K562 treated with DMSO at 1 percent for 12 hours (cell line): ENCODE measurements around the gene NHEJ1. TPM values are rescaled to one million over a fixed set of nuclear protein-coding genes. Genes with fewer than 3 reads are reported as not detected.

ENCODE experiments used
- total RNA-seq: library from RNA; unstranded; fragments of 300-600 nt; gene quantifications from 2 replicates; pipeline ENCODE4 v1.2.3, GENCODE V29; 2022; ENCODE audit not compliant: insufficient read depth

Gene NHEJ1
- total RNA-seq: 6.9 and 12.1 TPM in 2 replicates

GRCh38 chr2:219160186-219161017, at the start of gene NHEJ1:
NHEJ1 (minus strand) TSS chr2:219160815; CDS start chr2:219158362, 2,453 bp downstream.

GRCh38 chr2:219206328-219207133, 45.9 kb upstream of the NHEJ1 start, which contains the start of gene ZFAND2B:
ZFAND2B (plus strand) TSS chr2:219206782; CDS start chr2:219206988, 206 bp downstream.

GRCh38 chr2:219177552-219178376, 17.1 kb upstream of the NHEJ1 start, which contains the start of gene RETREG2:
RETREG2 (plus strand) TSS chr2:219178275; CDS start chr2:219178353, 78 bp downstream.

GRCh38 chr2:219176818-219177551, 16.4 kb upstream of the NHEJ1 start, which contains the start of gene CNPPD1:
CNPPD1 (minus strand) TSS chr2:219176925; CDS start chr2:219176828, 97 bp downstream.

GRCh38 chr2:219169930-219170654, 9.5 kb upstream of the NHEJ1 start, which contains the start of gene SLC23A3:
SLC23A3 (minus strand) TSS chr2:219170029; CDS start chr2:219169984, 45 bp downstream.

GRCh38 chr2:219060821-219061791, 99.5 kb downstream of the NHEJ1 start, which contains the start of gene IHH:
IHH (minus strand) TSS chr2:219060921; CDS start chr2:219060467, 454 bp downstream.

GRCh38 chr2:219041252-219041651, 119.4 kb downstream of the NHEJ1 start, which contains the start of gene CFAP65:
CFAP65 (minus strand) TSS chr2:219041516; CDS start chr2:219039048, 2,468 bp downstream.

Other genes with a start within 250 kb of the NHEJ1 start
- not detected in 2 replicates for gene CDK5R2, start 201.1 kb downstream of the NHEJ1 start, total RNA-seq
- 0.60 TPM in 1 of 2 replicates, not detected in the other for gene FEV, start 175.6 kb downstream of the NHEJ1 start, total RNA-seq
- gene CRYBA2, start 167.4 kb downstream of the NHEJ1 start, total RNA-seq: not detected in 2 replicates
- not detected in 2 replicates for gene CFAP65, start 119.3 kb downstream of the NHEJ1 start, total RNA-seq
- not detected in 2 replicates for gene IHH, start 99.9 kb downstream of the NHEJ1 start, total RNA-seq
- gene SLC23A3, start 9.2 kb upstream of the NHEJ1 start, total RNA-seq: 1.5 TPM in 1 of 2 replicates, not detected in the other
- gene CNPPD1, start 16.1 kb upstream of the NHEJ1 start, total RNA-seq: 54.9 and 63.8 TPM in 2 replicates
- 22.8 and 41.0 TPM in 2 replicates for gene RETREG2, start 17.5 kb upstream of the NHEJ1 start, total RNA-seq
- gene ZFAND2B, start 46.0 kb upstream of the NHEJ1 start, total RNA-seq: 42.7 and 47.8 TPM in 2 replicates
- gene ABCB6, start 58.1 kb upstream of the NHEJ1 start, total RNA-seq: 16.1 and 16.6 TPM in 2 replicates
- 17.1 and 36.5 TPM in 2 replicates for gene ATG9A, start 68.8 kb upstream of the NHEJ1 start, total RNA-seq
- 24.2 and 34.6 TPM in 2 replicates for gene ANKZF1, start 69.0 kb upstream of the NHEJ1 start, total RNA-seq
- 2.0 and 7.4 TPM in 2 replicates for gene GLB1L, start 84.6 kb upstream of the NHEJ1 start, total RNA-seq
- 21.3 and 23.7 TPM in 2 replicates for gene STK16, start 84.7 kb upstream of the NHEJ1 start, total RNA-seq
- gene TUBA4B, start 92.4 kb upstream of the NHEJ1 start, total RNA-seq: not detected in 2 replicates
- gene TUBA4A, start 93.1 kb upstream of the NHEJ1 start, total RNA-seq: 69.3 and 74.9 TPM in 2 replicates
- 28.4 and 29.6 TPM in 2 replicates for gene DNAJB2, start 118.6 kb upstream of the NHEJ1 start, total RNA-seq
- gene PTPRN, start 148.6 kb upstream of the NHEJ1 start, total RNA-seq: not detected in 2 replicates
- not detected in 2 replicates for gene RESP18, start 171.9 kb upstream of the NHEJ1 start, total RNA-seq
- gene DNPEP, start 227.1 kb upstream of the NHEJ1 start, total RNA-seq: 51.2 and 77.3 TPM in 2 replicates